AML-193 (cell line): Measurements from ENCODE around the gene GUCY1A2.

Experiments used
- DNase-seq, 2 experiments: peaks; one replicate each; lab custom pipeline; 2025; lab: John Stamatoyannopoulos, UW

Gene GUCY1A2

DNA sequence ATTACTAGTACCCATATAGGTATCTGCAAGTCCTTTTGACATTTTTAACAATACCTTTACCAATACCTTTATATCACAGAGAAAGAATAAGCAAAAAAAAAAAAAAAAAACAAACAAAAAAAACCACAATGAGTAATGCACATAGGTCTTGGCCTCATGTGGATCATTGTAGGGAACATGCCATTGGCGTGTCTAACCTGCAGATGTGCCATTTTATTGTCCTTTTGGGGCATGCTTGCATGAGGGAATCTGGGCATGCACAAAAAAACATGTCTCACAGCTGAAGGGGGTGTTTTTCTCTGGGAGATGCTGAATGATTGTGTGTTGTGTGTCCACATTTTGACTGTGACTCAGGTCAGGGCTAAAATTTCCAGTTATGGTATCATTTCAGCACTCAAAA lies 361.6 kb downstream of the GUCY1A2 start:
- no peak for DNase-seq

DNA sequence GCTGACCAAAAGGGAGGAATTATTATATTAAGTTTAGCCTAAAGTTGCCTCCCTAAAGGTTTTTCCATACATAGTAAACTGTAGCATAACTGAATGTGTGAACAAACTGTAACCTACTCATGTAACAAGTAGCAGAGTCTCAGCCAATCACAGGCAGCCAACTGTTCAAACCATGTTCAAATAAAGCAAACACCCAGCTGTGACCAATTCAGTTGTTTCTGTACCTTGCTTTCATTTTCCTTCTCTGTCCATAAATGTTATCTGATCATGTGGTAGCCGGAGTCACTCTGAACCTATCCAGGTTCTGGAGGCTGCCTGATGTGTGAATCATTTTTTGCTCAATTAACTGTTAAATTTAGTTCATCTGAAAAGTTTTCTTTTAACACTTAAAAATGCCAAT lies 373.5 kb downstream of the GUCY1A2 start:
- no peak for DNase-seq

DNA sequence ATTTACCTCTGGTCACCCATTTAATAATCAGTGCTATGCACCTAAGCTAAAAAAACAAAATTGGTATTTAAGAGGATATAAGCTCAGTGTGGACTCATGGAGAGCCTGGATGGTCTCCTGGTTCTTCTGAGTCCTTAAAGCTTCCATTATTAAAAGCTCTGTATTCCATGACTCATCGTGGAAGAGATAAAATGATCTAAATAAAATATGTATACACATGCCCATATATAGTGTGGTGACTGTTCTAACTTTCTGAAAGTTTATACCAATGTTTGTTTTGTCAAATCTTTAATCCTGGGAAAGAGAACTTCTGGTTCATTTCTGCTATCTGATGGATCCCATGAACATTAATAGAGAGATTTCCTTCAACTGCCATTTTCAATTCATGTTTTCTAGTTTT lies 375.9 kb downstream of the GUCY1A2 start:
- no peak for DNase-seq

DNA sequence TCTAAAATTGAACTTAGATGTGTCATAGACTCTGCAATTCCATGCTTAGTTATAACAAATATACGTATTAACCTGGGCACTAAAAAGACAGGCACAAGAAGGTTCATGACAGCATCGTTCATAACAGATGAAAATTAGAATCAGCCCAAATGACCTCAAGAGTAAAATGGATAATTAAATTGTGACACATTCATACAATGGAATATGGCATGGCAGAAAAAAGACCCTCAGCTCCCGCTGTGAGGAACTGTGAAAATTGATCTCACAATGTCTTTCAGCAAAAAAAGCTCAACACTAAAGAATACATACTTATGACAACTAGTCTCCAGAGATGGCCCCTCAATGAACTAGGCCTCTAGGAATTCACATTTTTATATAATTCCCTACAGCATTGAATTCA lies 386.0 kb downstream of the GUCY1A2 start:
- DNase-seq, result no peak

DNA sequence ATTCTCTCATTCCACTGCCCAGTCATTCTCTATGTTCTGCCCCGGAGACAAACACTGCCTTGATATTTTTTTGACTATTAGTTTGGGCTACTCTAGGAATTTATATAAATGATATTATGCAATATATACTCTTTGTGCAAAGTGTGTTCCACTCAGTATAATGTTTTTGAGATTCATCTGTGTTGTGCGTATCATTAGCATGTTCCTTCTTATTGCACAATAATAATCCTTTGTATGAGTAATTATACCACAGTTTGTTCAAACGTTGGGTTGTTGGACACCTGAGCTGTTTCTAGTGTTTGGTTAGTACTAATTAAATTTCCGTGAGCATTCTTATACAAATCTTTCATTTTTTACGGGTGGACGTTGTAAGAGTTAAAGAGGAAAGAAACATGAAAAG lies 390.6 kb downstream of the GUCY1A2 start:
- DNase-seq, result no peak

DNA sequence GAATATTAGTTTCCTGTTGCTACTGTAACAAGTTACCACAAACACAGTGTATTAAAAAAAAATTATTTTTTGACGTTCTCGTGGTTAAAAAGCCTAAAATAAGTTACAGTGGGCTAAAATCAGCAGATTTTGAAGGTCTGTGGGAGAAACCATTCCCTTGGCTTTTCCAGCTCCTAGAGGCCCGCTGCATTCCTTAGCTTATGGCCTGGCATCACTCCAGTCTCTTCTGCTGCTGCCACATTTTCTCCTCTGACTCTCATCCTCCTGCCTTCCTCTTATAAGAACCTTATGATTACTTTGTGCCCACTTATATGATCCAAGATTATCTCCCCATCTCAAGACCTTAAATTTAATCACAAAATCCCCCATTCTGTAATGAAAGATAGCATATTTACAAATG lies 392.7 kb downstream of the GUCY1A2 start:
- no peak for DNase-seq

DNA sequence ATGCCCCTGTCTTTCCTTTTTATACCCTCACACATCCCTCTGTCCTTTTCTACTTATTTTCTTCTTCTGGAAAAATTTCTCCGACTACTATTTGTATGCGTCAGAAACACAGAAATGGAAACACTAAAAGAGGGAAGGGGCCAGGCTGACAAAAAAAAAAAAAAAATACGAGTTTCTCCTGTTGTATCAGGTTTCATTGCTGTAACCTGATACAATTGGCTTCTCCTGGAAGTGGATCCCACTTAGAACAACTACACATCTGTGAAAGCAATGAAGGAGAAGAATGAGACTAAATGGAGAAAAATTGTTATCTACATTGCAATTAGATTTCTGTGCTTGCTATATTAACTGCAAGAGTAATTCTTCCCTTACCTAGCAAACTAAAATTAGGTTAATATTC lies 393.9 kb downstream of the GUCY1A2 start:
- DNase-seq, result no peak
